GM21529 (cell line): ENCODE data around the gene NME3.
"Not testable (repeated sequence)": the region's sequence is repeated elsewhere in the genome, so short reads cannot be mapped to it uniquely, and the experiment has no call there.

ENCODE experiments used
- ATAC-seq: cut with Tn5 transposase; IDR thresholded peaks from one replicate; pipeline ENCODE4 v1.9.1; 2021; ENCODE audit not compliant: unreplicated experiment

NME3 gene

GRCh38 chr16:1754204-1754603, 17.1 kb downstream of the NME3 start:
- ATAC-seq = no peak

GRCh38 chr16:1752853-1753252, 18.5 kb downstream of the NME3 start:
- ATAC-seq = no peak

GRCh38 chr16:1751946-1752345, 19.4 kb downstream of the NME3 start:
- ATAC-seq = no peak

GRCh38 chr16:1749152-1750117, 21.9 kb downstream of the NME3 start:
- no peak for ATAC-seq

- no peak for ATAC-seq
These were observed 23.4 kb downstream of the NME3 start for GRCh38 chr16:1747934-1748333.

GRCh38 chr16:1746693-1747195, 24.6 kb downstream of the NME3 start:
- ATAC-seq = no peak

- no peak for ATAC-seq
These were observed 25.2 kb downstream of the NME3 start for GRCh38 chr16:1745900-1746692.

- no peak for ATAC-seq
These were observed 26.0 kb downstream of the NME3 start for GRCh38 chr16:1745181-1745899.

- ATAC-seq = no peak
These were observed 27.0 kb downstream of the NME3 start for GRCh38 chr16:1744338-1744840.

- no peak for ATAC-seq
These were observed 27.7 kb downstream of the NME3 start for GRCh38 chr16:1743376-1744337.

- ATAC-seq = no peak
These were observed 29.7 kb downstream of the NME3 start for GRCh38 chr16:1741553-1742165.

GRCh38 chr16:1740781-1741490, 30.4 kb downstream of the NME3 start:
- no peak for ATAC-seq

- no peak for ATAC-seq
These were observed 31.1 kb downstream of the NME3 start for GRCh38 chr16:1740234-1740633.

GRCh38 chr16:1734816-1735215, 36.5 kb downstream of the NME3 start:
- no peak for ATAC-seq

GRCh38 chr16:1734123-1734522, 37.2 kb downstream of the NME3 start:
- ATAC-seq = no peak

- ATAC-seq = not testable (repeated sequence)
These were observed 38.8 kb downstream of the NME3 start for GRCh38 chr16:1732551-1732987.

GRCh38 chr16:1732071-1732470, 39.3 kb downstream of the NME3 start:
- no peak for ATAC-seq

- ATAC-seq = no peak
These were observed 39.7 kb downstream of the NME3 start for GRCh38 chr16:1731603-1732002.

GRCh38 chr16:1731073-1731472, 40.3 kb downstream of the NME3 start:
- ATAC-seq = no peak
